Adipose tissue (tissue), 3 donors: ENCODE measurements around the gene KERA. TPM values are rescaled to one million over a fixed set of nuclear protein-coding genes. Genes with fewer than 3 reads are reported as not detected.

ENCODE experiments used
- H3K27ac ChIP-seq: one replicate; pipeline ENCODE4 v1.5.1; 2013; ENCODE audit warnings: low read depth, low read length
- WGBS, 3 donors: extraction: QIAGEN DNeasy Blood & Tissue Kit; methylation state at CpG; one replicate each; pipeline ENCODE4 v1.1.7; 2013; 5-methylcytosine and 5-hydroxymethylcytosine counted together
- polyA plus RNA-seq, 3 donors: library from polyadenylated mRNA; stranded (reverse); fragments of 200-250 nt; gene quantifications; one replicate each; pipeline ENCODE4 v1.2.3, GENCODE V29; 2013
- donor health status: healthy with polysubstance abuse.
- donor health status: Bipolar disorder and iron deficiency.
- donor health status: healthy.

Gene KERA
- polyA plus RNA-seq, 3 donors: 0.03 TPM; not detected in 2

GRCh38 chr12:91023326-91024004 lies 34.4 kb downstream of the KERA start:
- WGBS, 3 donors: 59 to 78% (median 71%) methylated on average over 1 of the region's 1 CpG

GRCh38 chr12:91021076-91021475 lies 36.7 kb downstream of the KERA start:
- 84 to 86% (median 85%) methylated on average over 2 of the region's 2 CpGs for WGBS, 3 donors
- no peak overlapping the region for H3K27ac ChIP-seq

More at GRCh38 chr12:91023326-91024004, 34.4 kb downstream of the KERA start:
- H3K27ac ChIP-seq: no peak overlapping the region

GRCh38 chr12:91019455-91019854 lies 38.4 kb downstream of the KERA start:
- WGBS, 3 donors: 93 to 94% (median 94%) methylated on average over 4 of the region's 4 CpGs
- no peak overlapping the region for H3K27ac ChIP-seq

GRCh38 chr12:91017511-91018263 lies 40.1 kb downstream of the KERA start:
- H3K27ac ChIP-seq: no peak overlapping the region
- WGBS, 3 donors: 56 to 62% (median 61%) methylated on average over 5 of the region's 5 CpGs

GRCh38 chr12:91017043-91017442 lies 40.8 kb downstream of the KERA start:
- no peak overlapping the region for H3K27ac ChIP-seq
- WGBS, 3 donors: 57 to 68% (median 63%) methylated on average over 1 of the region's 1 CpG

- 62 to 73% (median 65%) methylated on average over 1 of the region's 1 CpG for WGBS, 3 donors
- H3K27ac ChIP-seq: no peak overlapping the region
Observed at GRCh38 chr12:91009319-91009950, 48.4 kb downstream of the KERA start.

GRCh38 chr12:91007531-91008290 lies 50.1 kb downstream of the KERA start:
- 68 to 88% (median 79%) methylated on average over 2 of the region's 2 CpGs for WGBS, 3 donors
- no peak overlapping the region for H3K27ac ChIP-seq

- no peak within 1 kb of the TSS for H3K27ac ChIP-seq
Observed at GRCh38 chr12:91004872-91005271, 53.0 kb downstream of the KERA start, which contains the start of gene EPYC. Gene EPYC, minus strand, starts transcription at chr12:91004972. Its CDS starts 2,407 bp downstream, at chr12:91002565.

- no peak overlapping the region for H3K27ac ChIP-seq
Observed at GRCh38 chr12:91003737-91004136, 54.1 kb downstream of the KERA start.

GRCh38 chr12:91001306-91001705 lies 56.5 kb downstream of the KERA start:
- WGBS, 3 donors: 31 to 66% (median 65%) methylated on average over 1 of the region's 1 CpG
- H3K27ac ChIP-seq: no peak overlapping the region

Other genes with a start within 250 kb of the KERA start
- not detected for gene CCER1, start 102.8 kb downstream of the KERA start, polyA plus RNA-seq
- 1 to 10 TPM in 1 of 3 donors, under 1 TPM in 1, not detected in 1; 0.04 to 3.8 TPM for gene EPYC, start 53.1 kb downstream of the KERA start, polyA plus RNA-seq
- 100 to 1,000 TPM in 1 of 3 donors, 10 to 100 TPM in 2; 17.0 to 440 (median 94.2) TPM for gene LUM, start 53.5 kb upstream of the KERA start, polyA plus RNA-seq
- gene DCN, start 124.8 kb upstream of the KERA start, polyA plus RNA-seq: 1,000 to 10,000 TPM in 1 of 3 donors, 100 to 1,000 TPM in 2; 109 to 1,769 (median 659) TPM